Measurements from ENCODE around the gene NOXO1. TPM values are rescaled to one million over a fixed set of nuclear protein-coding genes. Genes with fewer than 3 reads are reported as not detected.

Gene NOXO1
- polyA plus RNA-seq, 3 donors = 0.09 TPM; not detected in 2

- Histone ChIP-seq H3K36me3 (replicated peaks in 1 of 2; ENCODE audit: control insufficient read depth in 1 of 2, insufficient read depth in 2 of 2, low read length in 2 of 2) (no peaks in the 10 kb centered on the region), H3K9me3 (replicated peaks in 1 of 2; ENCODE audit: control insufficient read depth in 1 of 2, insufficient read depth in 1 of 2, low read length in 2 of 2) (peaks cover 0 to 9% of the 10 kb centered on the region in 2 donors), H3K27ac (ENCODE audit: low read depth in 1 of 2, low read length in 2 of 2) (no peak overlapping the region), H3K9ac (ENCODE audit: insufficient read depth, low read length, poor library complexity, severe bottlenecking) (no peak overlapping the region), H3K4me2 (replicated peaks; ENCODE audit: extremely low read depth, low read length, poor library complexity, severe bottlenecking) (no peak overlapping the region), H3K4me1 (ENCODE audit: control insufficient read depth in 1 of 2, insufficient read depth in 2 of 2, low read length in 2 of 2) (peaks cover 15 to 26% of the 10 kb centered on the region in 2 donors), H3K27me3 (ENCODE audit: control insufficient read depth in 2 of 2, insufficient read depth in 2 of 2, low read length in 2 of 2) (peaks cover 11 to 56% of the 10 kb centered on the region in 2 donors), H3K79me2 (ENCODE audit: insufficient read depth, low read length) (no peaks in the 10 kb centered on the region), H2AFZ (ENCODE audit: insufficient read depth, low read depth, low read length, poor library complexity, severe bottlenecking) (no peak overlapping the region), H4K20me1 (ENCODE audit: insufficient read depth, low read length) (no peaks in the 10 kb centered on the region), H3K4me3 (replicated peaks in 1 of 3; ENCODE audit: low read depth in 2 of 3, low read length in 3 of 3) (no peak overlapping the region)
- 91% methylated on average over 8 of the region's 14 CpGs for WGBS (ENCODE audit: insufficient coverage)
- DNase-seq = no peak
- Mint-ChIP-seq H3K4me1 (peaks cover 23% of the 10 kb centered on the region), H3K4me3 (peak overlapping the region in 1 of 2 donors; percentile 78), H3K27me3 (ENCODE audit: low read depth in 3 of 3) (peaks cover 50 to 73% (median 67%) of the 10 kb centered on the region in 3 donors), H3K36me3 (peaks cover 5 to 6% of the 10 kb centered on the region in 2 donors), H3K9me3 (peaks cover 3 to 16% (median 9%) of the 10 kb centered on the region in 7 donors), H3K27ac (no peak overlapping the region)
- intact Hi-C loops (cut with micrococcal nuclease) = loop anchor here in 1 of 2 donors (5.0 kb wide), 1 partner anchor 122 kb away; the partner anchor contains the start of gene RAB26
- TF ChIP-seq CTCF (IDR thresholded peaks at IDR 0.05) = no peak
Observed at GRCh38 chr16:2025251-2025650, 44.0 kb upstream of the NOXO1 start.

GRCh38 chr16:2024032-2024420 is 42.8 kb upstream of the NOXO1 start:
- peaks cover 15 to 32% of the 10 kb centered on the region in 2 donors for H3K4me1 ChIP-seq (ENCODE audit: control insufficient read depth in 1 of 2, insufficient read depth in 2 of 2, low read length in 2 of 2)
- intact Hi-C loops (cut with micrococcal nuclease) = loop anchor here in 1 of 2 donors (5.0 kb wide), 1 partner anchor 128 kb away; no protein-coding TSS in a partner anchor
- peaks cover 20 to 65% of the 10 kb centered on the region in 2 donors for H3K27me3 ChIP-seq (ENCODE audit: control insufficient read depth in 2 of 2, insufficient read depth in 2 of 2, low read length in 2 of 2)

More at GRCh38 chr16:2024032-2024420, 42.8 kb upstream of the NOXO1 start:
- H3K9me3 ChIP-seq (replicated peaks in 1 of 2; ENCODE audit: control insufficient read depth in 1 of 2, insufficient read depth in 1 of 2, low read length in 2 of 2) = peaks cover 0 to 9% of the 10 kb centered on the region in 2 donors
- no peak overlapping the region for H3K4me3 ChIP-seq (replicated peaks in 1 of 3; ENCODE audit: low read depth in 2 of 3, low read length in 3 of 3)
- peak overlapping the region; percentile 80 for H3K4me2 ChIP-seq (replicated peaks; ENCODE audit: extremely low read depth, low read length, poor library complexity, severe bottlenecking)
- H3K36me3 Mint-ChIP-seq = peaks cover 5 to 6% of the 10 kb centered on the region in 2 donors
- H3K4me3 Mint-ChIP-seq = peak overlapping the region in 1 of 2 donors; percentile 69
- no peaks in the 10 kb centered on the region for H3K79me2 ChIP-seq (ENCODE audit: insufficient read depth, low read length)
- H3K9me3 Mint-ChIP-seq = peaks cover 3 to 18% (median 9%) of the 10 kb centered on the region in 7 donors
- peak overlapping the region in 1 of 7 donors; percentile 68 for H3K27ac Mint-ChIP-seq
- no peak overlapping the region for H3K9ac ChIP-seq (ENCODE audit: insufficient read depth, low read length, poor library complexity, severe bottlenecking)
- TF ChIP-seq CTCF (IDR thresholded peaks at IDR 0.05) = no peak
- no peak overlapping the region for H2AFZ ChIP-seq (ENCODE audit: insufficient read depth, low read depth, low read length, poor library complexity, severe bottlenecking)
- H4K20me1 ChIP-seq (ENCODE audit: insufficient read depth, low read length) = no peaks in the 10 kb centered on the region
- no peaks in the 10 kb centered on the region for H3K36me3 ChIP-seq (replicated peaks in 1 of 2; ENCODE audit: control insufficient read depth in 1 of 2, insufficient read depth in 2 of 2, low read length in 2 of 2)
- H3K27me3 Mint-ChIP-seq (ENCODE audit: low read depth in 3 of 3) = peaks cover 53 to 80% (median 72%) of the 10 kb centered on the region in 3 donors
- DNase-seq = no peak
- peaks cover 23% of the 10 kb centered on the region for H3K4me1 Mint-ChIP-seq
- H3K27ac ChIP-seq (ENCODE audit: low read depth in 1 of 2, low read length in 2 of 2) = no peak overlapping the region
- WGBS (ENCODE audit: insufficient coverage) = 83% methylated on average over 10 of the region's 12 CpGs
